ENCODE data around the gene CARS1.

CARS1 gene

GRCh38 chr11:2981130-2981529 lies 76.1 kb downstream of the CARS1 start:
- TF ChIP-seq SPI1 (IDR thresholded peaks at IDR 0.05; ENCODE audit: borderline replicate concordance, low read depth) (no peak), CTCF (IDR thresholded peaks at IDR 0.05; ENCODE audit: insufficient read depth, low read length) (no peak), POLR2AphosphoS5 (IDR thresholded peaks at IDR 0.05; ENCODE audit: low read depth) (no peak), REST (IDR thresholded peaks at IDR 0.05; ENCODE audit: insufficient replicate concordance, low read depth) (no peak), GABPA (IDR thresholded peaks at IDR 0.05; ENCODE audit: low read depth) (no peak)
- Histone ChIP-seq H3K4me3 (replicated peaks; ENCODE audit: insufficient read depth, low read length) (no peak overlapping the region), H3K27me3 (ENCODE audit: insufficient read depth, poor library complexity, severe bottlenecking) (no peaks in the 10 kb centered on the region), H3K27ac (replicated peaks) (no peak overlapping the region)
- DNase-seq (ENCODE audit: low read depth in 1 of 2, low spot score in 1 of 2): no peak

GRCh38 chr11:2980168-2980840 lies 76.9 kb downstream of the CARS1 start:
- H3K27ac ChIP-seq (replicated peaks): no peak overlapping the region
- no peak overlapping the region for H3K4me3 ChIP-seq (replicated peaks; ENCODE audit: insufficient read depth, low read length)
- no peak for DNase-seq (ENCODE audit: low read depth in 1 of 2, low spot score in 1 of 2)
- no peaks in the 10 kb centered on the region for H3K27me3 ChIP-seq (ENCODE audit: insufficient read depth, poor library complexity, severe bottlenecking)
- TF ChIP-seq SPI1 (IDR thresholded peaks at IDR 0.05; ENCODE audit: borderline replicate concordance, low read depth) (no peak), POLR2AphosphoS5 (IDR thresholded peaks at IDR 0.05; ENCODE audit: low read depth) (no peak)

GRCh38 chr11:2977113-2977512 lies 80.1 kb downstream of the CARS1 start:
- TF ChIP-seq REST (IDR thresholded peaks at IDR 0.05; ENCODE audit: insufficient replicate concordance, low read depth) (no peak), POLR2AphosphoS5 (IDR thresholded peaks at IDR 0.05; ENCODE audit: low read depth) (no peak)
- no peak overlapping the region for H3K27ac ChIP-seq (replicated peaks)
- H3K27me3 ChIP-seq (ENCODE audit: insufficient read depth, poor library complexity, severe bottlenecking): no peaks in the 10 kb centered on the region
- DNase-seq (ENCODE audit: low read depth in 1 of 2, low spot score in 1 of 2): no peak
- no peak overlapping the region for H3K4me3 ChIP-seq (replicated peaks; ENCODE audit: insufficient read depth, low read length)

- no peaks in the 10 kb centered on the region for H3K27me3 ChIP-seq (ENCODE audit: insufficient read depth, poor library complexity, severe bottlenecking)
- TF ChIP-seq POLR2AphosphoS5 (IDR thresholded peaks at IDR 0.05; ENCODE audit: low read depth): no peak
- no peak for TF ChIP-seq CTCF (IDR thresholded peaks at IDR 0.05; ENCODE audit: insufficient read depth, low read length)
- TF ChIP-seq SPI1 (IDR thresholded peaks at IDR 0.05; ENCODE audit: borderline replicate concordance, low read depth): no peak
- TF ChIP-seq REST (IDR thresholded peaks at IDR 0.05; ENCODE audit: insufficient replicate concordance, low read depth): no peak
- no peak for TF ChIP-seq GABPA (IDR thresholded peaks at IDR 0.05; ENCODE audit: low read depth)
- no peak for DNase-seq (ENCODE audit: low read depth in 1 of 2, low spot score in 1 of 2)
- H3K4me3 ChIP-seq (replicated peaks; ENCODE audit: insufficient read depth, low read length): no peak overlapping the region
- no peak overlapping the region for H3K27ac ChIP-seq (replicated peaks)
These were observed 80.7 kb downstream of the CARS1 start for GRCh38 chr11:2976294-2977063.

Measured in HL-60 (cell line).